ENCODE measurements around the gene KPNB1.
"Not testable (repeated sequence)": the region's sequence is repeated elsewhere in the genome, so short reads cannot be mapped to it uniquely, and the experiment has no call there.

KPNB1 gene

GRCh38 chr17:47676199-47676472 lies 26.4 kb downstream of the KPNB1 start:
- TF ChIP-seq CTCF (IDR thresholded peaks at IDR 0.05), result no peak
- no peaks in the 10 kb centered on the region for H3K27me3 ChIP-seq
- H3K4me3 ChIP-seq, result no peak overlapping the region
- H3K9me3 ChIP-seq, result no peaks in the 10 kb centered on the region
- no peak overlapping the region for H3K27ac ChIP-seq
- intact Hi-C loops (cut with DNase I; ENCODE audit: low total_unique reads), result no loop called here
- no peaks in the 10 kb centered on the region for H3K4me1 ChIP-seq
- DNase-seq, result no peak
- H3K36me3 ChIP-seq, result peaks cover 100% of the 10 kb centered on the region in 3 donors

GRCh38 chr17:47676510-47677165 lies 26.9 kb downstream of the KPNB1 start:
- DNase-seq, result no peak
- no peaks in the 10 kb centered on the region for H3K27me3 ChIP-seq
- no peak overlapping the region for H3K27ac ChIP-seq
- H3K4me3 ChIP-seq, result no peak overlapping the region
- no peak for TF ChIP-seq CTCF (IDR thresholded peaks at IDR 0.05)
- no peaks in the 10 kb centered on the region for H3K9me3 ChIP-seq
- intact Hi-C loops (cut with DNase I; ENCODE audit: low total_unique reads), result no loop called here
- peaks cover 99 to 100% (median 100%) of the 10 kb centered on the region in 3 donors for H3K36me3 ChIP-seq
- no peaks in the 10 kb centered on the region for H3K4me1 ChIP-seq

GRCh38 chr17:47678196-47678595 lies 28.5 kb downstream of the KPNB1 start:
- DNase-seq, result no peak
- intact Hi-C loops (cut with DNase I; ENCODE audit: low total_unique reads), result no loop called here
- no peak overlapping the region for H3K27ac ChIP-seq
- no peak for TF ChIP-seq CTCF (IDR thresholded peaks at IDR 0.05)
- no peaks in the 10 kb centered on the region for H3K27me3 ChIP-seq
- no peaks in the 10 kb centered on the region for H3K4me1 ChIP-seq
- H3K36me3 ChIP-seq, result peaks cover 95 to 97% (median 96%) of the 10 kb centered on the region in 3 donors
- no peak overlapping the region for H3K4me3 ChIP-seq
- no peaks in the 10 kb centered on the region for H3K9me3 ChIP-seq

- H3K4me3 ChIP-seq, result no peak overlapping the region
- intact Hi-C loops (cut with DNase I; ENCODE audit: low total_unique reads), result no loop called here
- H3K4me1 ChIP-seq, result no peaks in the 10 kb centered on the region
- H3K27ac ChIP-seq, result no peak overlapping the region
- no peak for TF ChIP-seq CTCF (IDR thresholded peaks at IDR 0.05)
- peaks cover 62 to 82% (median 63%) of the 10 kb centered on the region in 3 donors for H3K36me3 ChIP-seq
- no peaks in the 10 kb centered on the region for H3K9me3 ChIP-seq
- no peaks in the 10 kb centered on the region for H3K27me3 ChIP-seq
- no peak for DNase-seq
Measured at GRCh38 chr17:47682138-47682537, 32.4 kb downstream of the KPNB1 start.

- H3K4me1 ChIP-seq; intact Hi-C loops (cut with DNase I; ENCODE audit: low total_unique reads); H3K4me3 ChIP-seq; DNase-seq; H3K27me3 ChIP-seq; H3K27ac ChIP-seq; H3K9me3 ChIP-seq: not testable (repeated sequence)
- peaks cover 56 to 82% (median 57%) of the 10 kb centered on the region in 3 donors for H3K36me3 ChIP-seq
Measured at GRCh38 chr17:47682727-47683126, 33.0 kb downstream of the KPNB1 start.

- H3K4me1 ChIP-seq, result no peaks in the 10 kb centered on the region
- no peak for TF ChIP-seq CTCF (IDR thresholded peaks at IDR 0.05)
- H3K27ac ChIP-seq, result no peak overlapping the region
- no peaks in the 10 kb centered on the region for H3K9me3 ChIP-seq
- H3K27me3 ChIP-seq, result no peaks in the 10 kb centered on the region
- intact Hi-C loops (cut with DNase I; ENCODE audit: low total_unique reads), result no loop called here
- no peak for DNase-seq
- no peak overlapping the region for H3K4me3 ChIP-seq
- peaks cover 43 to 70% (median 44%) of the 10 kb centered on the region in 3 donors for H3K36me3 ChIP-seq
Measured at GRCh38 chr17:47684025-47684424, 34.3 kb downstream of the KPNB1 start.
